PC-9 (cell line): ENCODE results near the gene ABI2. TPM values are rescaled to one million over a fixed set of nuclear protein-coding genes. Genes with fewer than 3 reads are reported as not detected.

Source experiments
- BruUV-seq: library from RNA; stranded (reverse); fragments of 400-500 nt; replicated peaks from 2 replicates; lab custom pipeline; 2021; lab: Mats Ljungman, UMichigan
- CTCF ChIA-PET: fragments of 300-600 bp; sonication (Branson Sonifier 250); formaldehyde crosslinking; loops from one replicate; lab custom pipeline; 2022; ENCODE audit warnings: antibody characterized with exemption; lab: Charles Lee
- POLR2A ChIA-PET: fragments of 300-600 bp; sonication (Branson Sonifier 250); formaldehyde crosslinking; loops from one replicate; lab custom pipeline; 2022; ENCODE audit warnings: antibody characterized with exemption; ENCODE audit not compliant: unreplicated experiment; lab: Charles Lee
- DNase-seq, 2 experiments: peaks; one replicate each; pipeline versions ENCODE4 v3.0.0 to v3.0.0-alpha.2; 2015 to 2022; ENCODE audit warnings: mixed read lengths in 1 of 2
- H2AFZ ChIP-seq: fragments of 200-600 bp; sonication (generic); 2 replicates; pipeline ENCODE4 v1.8.1; 2017; ENCODE audit warnings: antibody characterized with exemption
- H3F3A ChIP-seq: fragments of 200-600 bp; sonication (generic); 2 replicates; pipeline ENCODE4 v1.8.1; 2017; ENCODE audit warnings: antibody characterized with exemption, mild to moderate bottlenecking, low read depth; ENCODE audit not compliant: insufficient read depth
- H3K27ac ChIP-seq: fragments of 200-600 bp; sonication (generic); 2 replicates; pipeline ENCODE4 v1.6.1; 2016; ENCODE audit warnings: mixed run types
- H3K27me3 ChIP-seq: fragments of 200-600 bp; sonication (generic); 2 replicates; pipeline ENCODE4 v1.6.1; 2016; ENCODE audit warnings: low read depth, mixed run types; ENCODE audit not compliant: insufficient read depth
- H3K36me3 ChIP-seq: fragments of 200-600 bp; sonication (generic); 2 replicates; pipeline ENCODE4 v1.6.1; 2016; ENCODE audit warnings: low read depth, mixed run types
- H3K4me1 ChIP-seq: fragments of 200-600 bp; sonication (generic); replicated peaks from 2 replicates; pipeline ENCODE4 v1.6.1; 2016; ENCODE audit warnings: mixed run types; ENCODE audit not compliant: insufficient read depth
- H3K4me2 ChIP-seq: fragments of 200-600 bp; sonication (generic); 2 replicates; pipeline ENCODE4 v1.6.1; 2017; ENCODE audit warnings: mixed run types
- H3K4me3 ChIP-seq: fragments of 200-600 bp; sonication (generic); 2 replicates; pipeline ENCODE4 v1.6.1; 2016; ENCODE audit warnings: mixed run types
- H3K79me2 ChIP-seq: fragments of 200-600 bp; sonication (generic); 2 replicates; pipeline ENCODE4 v1.6.1; 2017; ENCODE audit warnings: low read depth, mixed run types
- H3K9me2 ChIP-seq: fragments of 200-600 bp; sonication (generic); 2 replicates; pipeline ENCODE4 v1.8.1; 2017; ENCODE audit warnings: mild to moderate bottlenecking; ENCODE audit not compliant: insufficient read depth
- H3K9me3 ChIP-seq: fragments of 200-600 bp; sonication (generic); 2 replicates; pipeline ENCODE4 v1.8.1; 2016; ENCODE audit warnings: low read depth; ENCODE audit not compliant: insufficient read depth
- H4K20me1 ChIP-seq: fragments of 200-600 bp; sonication (generic); 2 replicates; pipeline ENCODE4 v1.8.1; 2017; ENCODE audit not compliant: insufficient read depth
- CTCF ChIP-seq: fragments of 200-600 bp; sonication (generic); conservative IDR thresholded peaks from 2 replicates; pipeline ENCODE4 v1.6.1; 2017; ENCODE audit warnings: mixed run types, antibody characterized with exemption, mild to moderate bottlenecking, moderate library complexity
- EZH2 ChIP-seq: fragments of 200-600 bp; sonication (generic); IDR thresholded peaks from 2 replicates; pipeline ENCODE4 v1.8.0; 2017; ENCODE audit warnings: antibody characterized with exemption, low read depth
- intact Hi-C: fragments of 100-400 bp; cut with micrococcal nuclease; formaldehyde crosslinking; loops from one replicate; pipeline ENCODE4 v1.10.0; 2022; ENCODE audit not compliant: unreplicated experiment
- total RNA-seq: library from RNA; stranded (reverse); gene quantifications from 2 replicates; pipeline ENCODE4 v1.2.3, GENCODE V29; 2021

The ABI2 gene
- total RNA-seq, 1 experiment from 2014 or later: 54.3 TPM

- Histone ChIP-seq H4K20me1 (no peaks in the 10 kb centered on the region), H3K9me2 (no peaks in the 10 kb centered on the region), H3K4me3 (no peak overlapping the region), H3F3A (no peaks in the 10 kb centered on the region), H3K27me3 (no peaks in the 10 kb centered on the region), H3K27ac (no peak overlapping the region), H3K36me3 (no peaks in the 10 kb centered on the region), H2AFZ (no peak overlapping the region), H3K79me2 (no peaks in the 10 kb centered on the region), H3K9me3 (no peaks in the 10 kb centered on the region), H3K4me2 (no peak overlapping the region), H3K4me1 (no peaks in the 10 kb centered on the region)
- CTCF ChIA-PET: no interaction called here
- POLR2A ChIA-PET: no interaction called here
- DNase-seq: no peak
- BruUV-seq: no TSS peak
- TF ChIP-seq CTCF (no peak), EZH2 (no peak)
- intact Hi-C loops: no loop called here
Observed at GRCh38 chr2:203476881-203477280, 148.7 kb downstream of the ABI2 start.

- no peaks in the 10 kb centered on the region for H3K27me3 ChIP-seq
- H3K36me3 ChIP-seq: no peaks in the 10 kb centered on the region
- H2AFZ ChIP-seq: no peak overlapping the region
- no peaks in the 10 kb centered on the region for H3K79me2 ChIP-seq
- ChIA-PET POLR2A (no interaction called here), CTCF (no interaction called here)
- DNase-seq: no peak
- intact Hi-C loops: no loop called here
- H3K4me2 ChIP-seq: no peak overlapping the region
- no peak for TF ChIP-seq CTCF
- TF ChIP-seq EZH2: no peak
- no peaks in the 10 kb centered on the region for H3F3A ChIP-seq
- H3K9me2 ChIP-seq: no peaks in the 10 kb centered on the region
- BruUV-seq: no TSS peak
- H3K4me3 ChIP-seq: no peak overlapping the region
- H3K4me1 ChIP-seq: no peaks in the 10 kb centered on the region
- no peaks in the 10 kb centered on the region for H4K20me1 ChIP-seq
- H3K9me3 ChIP-seq: no peaks in the 10 kb centered on the region
- no peak overlapping the region for H3K27ac ChIP-seq
Observed at GRCh38 chr2:203480623-203481022, 152.4 kb downstream of the ABI2 start.

GRCh38 chr2:203484266-203485112 is 156.3 kb downstream of the ABI2 start:
- no peaks in the 10 kb centered on the region for H4K20me1 ChIP-seq
- TF ChIP-seq EZH2: no peak
- TF ChIP-seq CTCF: peak; percentile 64
- no peak overlapping the region for H3K4me3 ChIP-seq
- POLR2A ChIA-PET: interaction anchor here (0.7 kb wide), 1 partner anchor 23 kb away, joined by 4 read pairs; no protein-coding TSS in a partner anchor
- CTCF ChIA-PET: interaction anchor here (0.7 kb wide), 1 partner anchor 167 kb away, joined by 3 read pairs; no protein-coding TSS in a partner anchor
- no peak overlapping the region for H3K4me2 ChIP-seq
- H3K27me3 ChIP-seq: no peaks in the 10 kb centered on the region
- H3K36me3 ChIP-seq: no peaks in the 10 kb centered on the region
- H3K27ac ChIP-seq: no peak overlapping the region
- H3K79me2 ChIP-seq: no peaks in the 10 kb centered on the region
- no TSS peak for BruUV-seq
- DNase-seq: peak in 1 of 2 experiments; percentile 19
- H3K9me2 ChIP-seq: no peaks in the 10 kb centered on the region
- H2AFZ ChIP-seq: no peak overlapping the region
- H3K9me3 ChIP-seq: no peaks in the 10 kb centered on the region
- no peaks in the 10 kb centered on the region for H3K4me1 ChIP-seq
- intact Hi-C loops: loop anchor here (1.0 to 2.0 kb wide), 4 partner anchors 167 to 424 kb away; no protein-coding TSS in a partner anchor
- no peaks in the 10 kb centered on the region for H3F3A ChIP-seq
